ENCODE measurements around the gene MYOG. TPM values are rescaled to one million over a fixed set of nuclear protein-coding genes. Genes with fewer than 3 reads are reported as not detected.

Gene MYOG
- total RNA-seq, 1 donor from 2014 or later: not detected

GRCh38 chr1:203034422-203035110, 51.2 kb downstream of the MYOG start:
- no peak overlapping the region for H3K27ac Mint-ChIP-seq
- no peak overlapping the region for H3K4me3 Mint-ChIP-seq (ENCODE audit: low read depth)
- H3K9me3 Mint-ChIP-seq (ENCODE audit: low read depth): no peaks in the 10 kb centered on the region
- no peaks in the 10 kb centered on the region for H3K4me1 Mint-ChIP-seq (ENCODE audit: low read depth)
- DNase-seq (ENCODE audit: low spot score, unreplicated experiment): no peak
- H3K27me3 Mint-ChIP-seq: peaks cover 54% of the 10 kb centered on the region
- no peak for TF ChIP-seq CTCF (IDR thresholded peaks at IDR 0.05; ENCODE audit: unreplicated experiment)
- no peaks in the 10 kb centered on the region for H3K36me3 Mint-ChIP-seq (ENCODE audit: insufficient read depth)

- Mint-ChIP-seq H3K4me1 (ENCODE audit: low read depth) (no peaks in the 10 kb centered on the region), H3K4me3 (ENCODE audit: low read depth) (no peak overlapping the region), H3K36me3 (ENCODE audit: insufficient read depth) (no peaks in the 10 kb centered on the region), H3K27ac (no peak overlapping the region), H3K27me3 (peaks cover 55% of the 10 kb centered on the region), H3K9me3 (ENCODE audit: low read depth) (no peaks in the 10 kb centered on the region)
- no peak for DNase-seq (ENCODE audit: low spot score, unreplicated experiment)
- TF ChIP-seq CTCF (IDR thresholded peaks at IDR 0.05; ENCODE audit: unreplicated experiment): no peak
Observed at GRCh38 chr1:203033917-203034316, 51.9 kb downstream of the MYOG start.

DNA sequence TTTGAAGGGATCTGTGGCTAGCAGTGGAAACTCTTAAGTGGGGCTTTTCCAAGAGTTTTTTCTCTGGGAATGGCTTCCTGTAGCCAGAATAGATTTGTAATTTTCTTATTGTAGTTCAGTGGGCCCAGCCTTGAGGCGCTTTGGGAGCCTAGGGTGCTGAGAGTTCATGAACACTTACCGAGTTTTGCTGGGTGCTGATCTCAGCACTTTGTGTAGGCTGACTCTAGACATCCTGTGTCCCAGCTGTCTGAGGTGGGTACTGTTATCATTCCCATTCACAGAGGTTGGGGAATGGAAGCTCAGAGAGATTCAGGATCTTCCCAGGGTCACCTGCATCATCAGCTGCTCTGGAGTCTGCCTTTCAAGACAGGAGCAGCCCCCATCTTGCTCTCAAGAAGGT, 52.5 kb downstream of the MYOG start:
- Mint-ChIP-seq H3K36me3 (ENCODE audit: insufficient read depth) (no peaks in the 10 kb centered on the region), H3K27me3 (peaks cover 61% of the 10 kb centered on the region), H3K4me1 (ENCODE audit: low read depth) (no peaks in the 10 kb centered on the region), H3K4me3 (ENCODE audit: low read depth) (no peak overlapping the region), H3K9me3 (ENCODE audit: low read depth) (no peaks in the 10 kb centered on the region), H3K27ac (no peak overlapping the region)
- TF ChIP-seq CTCF (IDR thresholded peaks at IDR 0.05; ENCODE audit: unreplicated experiment): no peak
- no peak for DNase-seq (ENCODE audit: low spot score, unreplicated experiment)

Other genes starting within 250 kb of the MYOG start
- 9.7 and 10.7 TPM in 2 replicates for gene RABIF, start 196.9 kb downstream of the MYOG start, total RNA-seq
- gene KLHL12, start 158.8 kb downstream of the MYOG start, total RNA-seq: 32.3 and 34.1 TPM in 2 replicates
- 41.5 and 45.7 TPM in 2 replicates for gene ADIPOR1, start 127.7 kb downstream of the MYOG start, total RNA-seq
- gene CYB5R1, start 118.8 kb downstream of the MYOG start, total RNA-seq: 27.5 and 27.7 TPM in 2 replicates
- 74.3 and 77.4 TPM in 2 replicates for gene TMEM183A, start 78.6 kb downstream of the MYOG start, total RNA-seq
- 0.87 and 1.2 TPM in 2 replicates for gene PPFIA4, start 59.5 kb downstream of the MYOG start, total RNA-seq
- gene ADORA1, start 41.7 kb upstream of the MYOG start, total RNA-seq: 0.14 and 0.16 TPM in 2 replicates
- gene MYBPH, start 89.8 kb upstream of the MYOG start, total RNA-seq: not detected in 2 replicates
- not detected in 2 replicates for gene CHI3L1, start 100.7 kb upstream of the MYOG start, total RNA-seq
- gene CHIT1, start 143.7 kb upstream of the MYOG start, total RNA-seq: 0.14 and 0.95 TPM in 2 replicates
- 103 and 110 TPM in 2 replicates for gene BTG2, start 219.5 kb upstream of the MYOG start, total RNA-seq

Measured in progenitor cell of endocrine pancreas (in vitro differentiated cells).